GM12878 (cell line): Measurements from ENCODE around the gene ARHGAP45. TPM values are rescaled to one million over a fixed set of nuclear protein-coding genes. Genes with fewer than 3 reads are reported as not detected.

Experiments
- ATAC-seq: fragments of 200-7000 bp; cut with Tn5 transposase; 3 replicates; pipeline ENCODE4 v1.9.1; 2020; ENCODE audit warnings: mild to moderate bottlenecking, moderate library complexity
- BruUV-seq: library from RNA; stranded (reverse); fragments of 400-500 nt; replicated peaks from 2 replicates; lab custom pipeline; 2021; lab: Mats Ljungman, UMichigan
- CTCF ChIA-PET: fragments of 300-600 bp; sonication (Branson Sonifier 250); formaldehyde crosslinking; extraction: SDS; loops from one replicate; lab custom pipeline; 2021; ENCODE audit warnings: inconsistent platforms; lab: Yijun Ruan, JAX
- POLR2A ChIA-PET: fragments of 350-600 bp; formaldehyde crosslinking; extraction: SDS; loops from one replicate; lab custom pipeline; 2021; ENCODE audit warnings: inconsistent platforms; lab: Charles Lee
- RAD21 ChIA-PET: fragments of 300-600 bp; sonication (Branson Sonifier 250); formaldehyde crosslinking; loops from one replicate; lab custom pipeline; 2023; ENCODE audit warnings: antibody characterized with exemption; ENCODE audit not compliant: unreplicated experiment; lab: Charles Lee
- SMC1A ChIA-PET: fragments of 300-600 bp; sonication (Branson Sonifier 250); formaldehyde crosslinking; loops from one replicate; lab custom pipeline; 2023; ENCODE audit not compliant: unreplicated experiment, uncharacterized antibody; lab: Charles Lee
- DNase-seq: peaks from one replicate; pipeline ENCODE4 v3.0.0-alpha.2; 2011; ENCODE audit warnings: low read depth, low spot score
- FAIRE-seq: peaks from 3 replicates; lab custom pipeline; 2011; peaks lifted over from hg19 to GRCh38; lab: Jason Lieb, UNC
- H2AFZ ChIP-seq: 2 replicates; pipeline ENCODE4 v1.6.0; 2011; ENCODE audit warnings: low read depth, low read length, control low read depth; ENCODE audit not compliant: control insufficient read depth
- H3K27ac ChIP-seq: 2 replicates; pipeline ENCODE4 v1.5.1; 2011; ENCODE audit warnings: control low read depth; ENCODE audit not compliant: control insufficient read depth, insufficient read depth
- H3K27me3 ChIP-seq, 2 experiments: replicated peaks in 1 of 2; 2 replicates each; pipeline versions ENCODE4 v1.6.0 to v1.6.1; 2011; ENCODE audit warnings: low read length in 1 of 2; ENCODE audit not compliant: control insufficient read depth in 2 of 2, insufficient read depth in 2 of 2
- H3K36me3 ChIP-seq, 2 experiments: 2 replicates each; pipeline ENCODE4 v1.5.1; 2011; ENCODE audit warnings: low read length in 1 of 2; ENCODE audit not compliant: control insufficient read depth in 2 of 2, insufficient read depth in 2 of 2
- H3K4me1 ChIP-seq: 2 replicates; pipeline ENCODE4 v1.6.1; 2011; ENCODE audit warnings: mild to moderate bottlenecking, low read length, moderate library complexity, mixed read lengths; ENCODE audit not compliant: control insufficient read depth, insufficient read depth
- H3K4me2 ChIP-seq: 2 replicates; pipeline ENCODE4 v1.6.0; 2011; ENCODE audit warnings: control low read depth; ENCODE audit not compliant: control insufficient read depth, insufficient read depth
- H3K4me3 ChIP-seq: fragments of 200-600 bp; sonication (generic); 2 replicates; pipeline ENCODE4 v1.5.1; 2016
- H3K79me2 ChIP-seq: 2 replicates; pipeline ENCODE4 v1.6.0; 2011; ENCODE audit warnings: low read length; ENCODE audit not compliant: control insufficient read depth, insufficient read depth
- H3K9ac ChIP-seq: 2 replicates; pipeline ENCODE4 v1.8.0; 2011; ENCODE audit warnings: low read length, control low read depth, mixed read lengths; ENCODE audit not compliant: control insufficient read depth, insufficient read depth
- H3K9me3 ChIP-seq: replicated peaks from 3 replicates; pipeline ENCODE4 v1.5.1; 2011; ENCODE audit warnings: mild to moderate bottlenecking, low read length; ENCODE audit not compliant: control insufficient read depth, insufficient read depth
- H4K20me1 ChIP-seq: 2 replicates; pipeline ENCODE4 v1.6.0; 2011; ENCODE audit not compliant: control insufficient read depth, insufficient read depth
- MAX ChIP-seq: IDR thresholded peaks from 2 replicates; pipeline ENCODE4 v1.6.1; 2012; ENCODE audit warnings: low read depth, low read length, improper control_type of control experiment
- POLR2A ChIP-seq: IDR thresholded peaks from 2 replicates; pipeline ENCODE4 v1.6.1; 2011; ENCODE audit warnings: low read depth, mild to moderate bottlenecking, low read length
- TARDBP ChIP-seq: IDR thresholded peaks from 2 replicates; pipeline ENCODE4 v1.6.1; 2016; ENCODE audit warnings: borderline replicate concordance
- WGBS: methylation state at CpG from one replicate; pipeline ENCODE4 v1.1.6; 2016; ENCODE audit warnings: low lambda C conversion rate; ENCODE audit not compliant: insufficient replicate concordance, insufficient coverage; ENCODE audit errors: missing lambda C conversion rate; 5-methylcytosine and 5-hydroxymethylcytosine counted together
- in situ Hi-C: fragments of 300-500 bp; cut with MboI; formaldehyde crosslinking; loops from 9 replicates; pipeline ENCODE4 v1.14.3; 2018; ENCODE audit warnings: mixed read lengths
- intact Hi-C: fragments of 100-400 bp; cut with micrococcal nuclease; formaldehyde crosslinking; loops from one replicate; pipeline ENCODE4 v1.14.2; 2022; ENCODE audit not compliant: unreplicated experiment
- polyA plus RNA-seq, 11 experiments: library from polyadenylated mRNA; depleted of rRNA in 4 of 11; unstranded in 6 of 11; stranded (reverse) in 5 of 11; fragments of >200 nt; fragmentation: Nextera tagmentation in 4 of 11; fragmentation: Illumina TruSeq in 1 of 11; extraction: Ambion mirVana in 4 of 11; extraction: Trizol in 1 of 11; gene quantifications; 1 replicate in 1 of 11; 2 replicates in 10 of 11; pipeline versions ENCODE4 v1.2.1 to v1.2.3, GENCODE V29; 2011 to 2016; ENCODE audit warnings: inconsistent platforms in 2 of 11, missing spikeins in 2 of 11, low read depth in 1 of 11
- total RNA-seq, 4 experiments: library from RNA; depleted of rRNA in 3 of 4; stranded (reverse); fragments of >200 nt in 3 of 4; fragmentation: Illumina TruSeq in 1 of 4; extraction: Trizol in 1 of 4; gene quantifications; 2 replicates each; pipeline versions ENCODE4 v1.2.1 to v1.2.3, GENCODE V29; 2013 to 2021

Gene ARHGAP45
- total and polyA plus RNA-seq, 10 of the 15 experiments (the other 5 are each of a cell fraction or from before 2014, with no cell fraction given), result 1.4 to 151 (median 59.9) TPM

GRCh38 chr19:1090731-1091543, 24.0 kb downstream of the ARHGAP45 start:
- no peak for TF ChIP-seq TARDBP
- CTCF ChIA-PET, result interaction anchor here (1.2 kb wide), 1 partner anchor 25 kb away, joined by 3 read pairs; no protein-coding TSS in a partner anchor
- Histone ChIP-seq H3K4me3 (no peak overlapping the region), H3K36me3 (peaks cover 6 to 34% of the 10 kb centered on the region in 2 experiments), H3K9me3 (no peaks in the 10 kb centered on the region), H2AFZ (no peak overlapping the region), H4K20me1 (no peaks in the 10 kb centered on the region), H3K4me1 (peaks cover 32% of the 10 kb centered on the region), H3K27me3 (no peaks in the 10 kb centered on the region), H3K9ac (no peak overlapping the region), H3K79me2 (peaks cover 24% of the 10 kb centered on the region), H3K4me2 (no peak overlapping the region), H3K27ac (no peak overlapping the region)
- SMC1A ChIA-PET, result no interaction called here
- DNase-seq, result no peak
- 94% methylated on average over 38 of the region's 38 CpGs for WGBS
- in situ Hi-C loops (no loop called here), intact Hi-C loops (no loop called here)
- BruUV-seq, result no TSS peak
- POLR2A ChIA-PET, result no interaction called here
- ATAC-seq, result no peak
- RAD21 ChIA-PET, result interaction anchor here (0.6 to 1.0 kb wide), 2 partner anchors 11 to 12 kb away, joined by 3 to 4 read pairs; no protein-coding TSS in a partner anchor
- FAIRE-seq, result no peak

GRCh38 chr19:1091544-1092175, 24.7 kb downstream of the ARHGAP45 start:
- H3K4me2 ChIP-seq, result no peak overlapping the region
- H3K9me3 ChIP-seq, result no peaks in the 10 kb centered on the region
- DNase-seq, result no peak
- no peak for ATAC-seq
- H3K4me1 ChIP-seq, result peaks cover 35% of the 10 kb centered on the region
- intact Hi-C loops, result no loop called here
- H2AFZ ChIP-seq, result no peak overlapping the region
- WGBS, result 93% methylated on average over 18 of the region's 27 CpGs
- peaks cover 24% of the 10 kb centered on the region for H3K79me2 ChIP-seq
- TF ChIP-seq MAX (no peak), POLR2A (peak; percentile 23; the same call in 1 of the 2 replicates)
- no peak overlapping the region for H3K9ac ChIP-seq
- ChIA-PET SMC1A (no interaction called here), CTCF (interaction anchor here (1.2 kb wide), 1 partner anchor 25 kb away, joined by 3 read pairs; no protein-coding TSS in a partner anchor), RAD21 (no interaction called here), POLR2A (no interaction called here)
- no peaks in the 10 kb centered on the region for H3K27me3 ChIP-seq
- no TSS peak for BruUV-seq
- in situ Hi-C loops, result no loop called here
- no peak overlapping the region for H3K27ac ChIP-seq
- H4K20me1 ChIP-seq, result no peaks in the 10 kb centered on the region
- FAIRE-seq, result no peak
- H3K36me3 ChIP-seq, result peaks cover 6 to 27% of the 10 kb centered on the region in 2 experiments
- no peak overlapping the region for H3K4me3 ChIP-seq
